Measurements from ENCODE around the gene ARSK.
"Not testable (repeated sequence)": the region's sequence is repeated elsewhere in the genome, so short reads cannot be mapped to it uniquely, and the experiment has no call there.

Gene ARSK

DNA sequence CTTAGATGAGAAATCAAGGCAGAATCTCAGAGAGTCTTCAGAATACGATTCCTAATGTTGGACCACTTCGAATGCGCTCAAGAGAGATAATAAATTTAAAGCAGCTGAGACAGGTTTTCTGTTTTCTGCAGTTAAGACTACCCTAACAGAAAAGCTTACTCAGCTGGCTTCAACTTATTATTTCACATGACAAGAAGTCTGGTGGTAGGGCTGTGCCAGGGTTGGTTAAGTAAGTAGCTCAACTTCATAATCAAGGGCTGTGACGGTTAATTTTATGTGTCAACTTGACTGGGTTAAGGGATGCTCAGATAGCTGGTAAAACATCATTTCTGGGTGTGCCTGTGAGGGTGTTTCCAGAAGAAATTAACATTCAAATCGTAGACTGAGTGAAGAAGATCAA, 68.8 kb downstream of the ARSK start:
- no peak for DNase-seq

GRCh38 chr5:95624368-95624767, 69.5 kb downstream of the ARSK start:
- no peak for DNase-seq

- DNase-seq: no peak
Observed at GRCh38 chr5:95626701-95627100, 71.8 kb downstream of the ARSK start.

DNA sequence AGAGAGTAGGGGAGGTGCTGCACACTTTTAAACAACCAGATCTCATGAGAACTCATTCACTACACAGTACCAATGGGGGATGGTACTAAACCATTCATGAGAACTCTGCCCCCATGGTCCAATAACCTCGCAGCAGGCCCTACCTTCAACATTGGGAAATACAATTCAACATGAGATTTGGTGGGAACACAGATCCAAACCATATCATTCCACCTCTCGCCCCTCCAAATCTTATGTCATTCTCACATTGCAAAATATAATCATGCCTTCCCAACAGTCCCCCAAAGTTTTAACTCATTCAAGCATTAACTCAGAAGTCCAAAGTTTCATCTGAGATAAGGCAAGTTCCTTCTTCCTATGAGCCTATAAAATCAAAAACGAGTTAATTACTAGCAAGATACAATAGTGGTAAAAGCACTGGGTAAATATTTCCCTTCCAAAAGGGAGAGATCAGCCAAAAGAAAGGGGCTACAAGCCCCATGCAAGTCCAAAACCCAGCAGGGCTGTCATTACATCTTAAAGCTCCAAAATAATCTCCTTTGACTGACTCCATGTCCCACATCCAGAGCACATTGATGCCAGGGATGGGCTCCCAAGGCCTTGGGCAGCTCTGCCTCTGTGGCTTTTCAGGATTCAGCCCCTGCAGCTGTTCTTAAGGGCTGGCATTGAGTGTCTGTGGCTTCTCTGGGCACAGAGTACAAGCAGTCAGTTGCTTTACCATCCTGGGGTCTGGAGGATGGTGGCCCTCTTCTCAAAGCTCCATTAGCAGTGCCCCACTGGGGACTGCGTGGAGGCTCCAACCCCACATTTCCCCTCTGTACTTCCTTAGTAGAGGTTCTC, 73.3 kb downstream of the ARSK start:
- DNase-seq: no peak

- DNase-seq: no peak
Observed at GRCh38 chr5:95628933-95629332, 74.0 kb downstream of the ARSK start.

DNA sequence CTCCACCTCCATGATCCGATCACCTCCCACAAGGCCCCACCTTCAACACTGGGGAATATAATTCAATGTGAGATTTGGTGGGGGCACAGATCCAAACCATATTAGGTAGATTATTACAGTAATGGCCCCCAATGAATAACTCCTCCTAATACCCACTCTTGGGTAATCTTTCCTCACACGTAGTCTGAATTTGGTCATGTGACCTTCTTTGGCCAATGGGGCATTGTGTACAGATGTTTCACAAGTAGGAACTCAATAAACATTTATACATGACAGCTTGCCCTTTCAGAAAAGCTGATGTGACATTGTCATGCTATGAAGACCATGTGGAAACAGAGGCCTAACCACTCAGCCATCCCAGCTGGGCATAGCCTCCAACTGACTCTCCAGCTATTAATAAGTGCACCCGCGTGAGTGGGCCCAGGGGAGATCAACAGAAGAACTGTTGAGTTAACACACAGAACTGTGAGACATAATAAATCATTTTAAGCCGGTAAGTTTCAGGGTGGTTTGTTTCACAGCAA, 75.6 kb downstream of the ARSK start:
- DNase-seq: no peak

DNA sequence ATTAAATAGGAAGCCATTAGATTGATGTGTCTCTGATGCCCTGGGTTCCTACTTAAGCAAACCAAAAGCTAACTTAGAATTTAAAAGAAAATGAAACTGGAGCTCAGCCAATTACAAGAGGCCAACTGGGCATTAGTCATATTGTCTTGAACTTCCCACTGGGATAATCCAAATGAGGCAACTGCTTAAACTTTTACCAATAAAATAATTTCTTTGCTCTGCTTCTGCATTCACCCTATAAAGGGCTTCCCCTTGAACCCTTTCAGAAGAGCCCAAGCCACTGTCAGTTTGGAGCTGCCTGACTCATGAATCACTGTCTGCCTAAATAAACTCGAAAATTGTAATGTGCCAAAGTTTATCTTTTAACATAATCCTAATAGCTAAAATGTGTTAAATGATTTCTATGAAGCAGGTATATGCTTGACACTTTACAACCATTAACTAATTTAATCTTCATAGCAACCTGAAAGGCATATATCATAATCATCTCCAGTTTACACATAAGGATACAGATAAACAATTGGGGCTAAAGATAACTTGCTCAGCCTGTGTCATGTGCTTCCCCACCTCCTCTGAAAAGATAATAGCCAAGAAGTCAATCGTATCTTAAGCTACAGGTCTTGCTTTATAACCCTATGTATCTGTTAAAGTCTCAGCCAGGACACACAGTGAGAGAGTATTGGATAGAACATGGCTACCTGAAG, 76.5 kb downstream of the ARSK start:
- no peak for DNase-seq

DNA sequence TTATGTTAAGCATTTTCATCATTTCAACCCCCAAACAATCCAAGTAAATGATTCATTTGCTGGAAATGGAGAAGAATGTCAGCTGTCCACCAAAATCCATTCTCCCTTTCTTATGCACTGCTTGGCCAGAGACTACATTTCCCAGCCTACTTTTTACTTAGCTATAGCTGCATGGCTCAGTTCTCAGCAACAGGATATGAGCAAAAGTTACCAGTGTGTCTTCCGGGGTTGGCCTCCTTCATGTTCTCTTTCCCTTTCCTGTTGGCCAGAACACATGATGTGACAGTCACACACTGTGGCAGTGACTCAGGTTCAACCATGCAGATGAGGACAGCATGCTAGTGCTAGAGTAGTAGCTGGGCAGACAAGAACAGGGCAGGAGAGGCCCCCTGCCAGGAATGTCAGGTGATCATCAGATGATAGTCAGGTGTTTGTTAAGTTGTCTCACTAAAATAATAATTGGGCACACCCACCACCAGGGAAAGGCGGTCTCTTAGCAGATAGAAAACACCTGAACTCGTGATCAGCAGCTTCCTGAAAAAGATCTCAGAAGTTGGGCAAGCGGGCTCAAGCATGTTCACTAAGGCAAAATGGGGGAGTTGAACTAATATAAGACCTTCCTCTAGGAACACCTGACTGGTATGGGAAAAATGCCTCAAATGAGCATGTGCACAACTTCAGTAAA, 77.2 kb downstream of the ARSK start:
- peak; percentile 74 to 85 for DNase-seq

GRCh38 chr5:95632942-95633341, 78.0 kb downstream of the ARSK start:
- not testable (repeated sequence) for DNase-seq

- DNase-seq: no peak
Observed at GRCh38 chr5:95633671-95634070, 78.8 kb downstream of the ARSK start.

DNA sequence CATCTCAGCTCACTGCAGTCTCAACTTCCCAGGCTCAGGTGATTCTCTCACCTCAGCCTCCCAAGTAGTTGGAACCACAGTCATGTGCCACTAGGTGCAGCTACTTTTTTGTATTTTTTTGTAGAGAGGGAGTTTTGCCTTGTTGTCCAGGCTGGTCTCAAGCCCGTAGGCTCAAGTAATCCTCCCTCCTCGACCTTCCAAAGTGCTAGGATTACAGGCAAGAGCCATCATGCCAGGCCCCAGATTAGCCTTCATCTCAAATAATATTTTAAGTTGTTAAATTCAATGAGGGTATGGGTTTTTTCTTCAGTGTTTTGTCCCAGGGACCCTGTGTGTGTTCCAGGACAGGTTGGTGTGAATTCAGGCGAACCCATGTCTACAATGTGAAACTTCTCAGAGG, 79.2 kb downstream of the ARSK start:
- DNase-seq: no peak

DNA sequence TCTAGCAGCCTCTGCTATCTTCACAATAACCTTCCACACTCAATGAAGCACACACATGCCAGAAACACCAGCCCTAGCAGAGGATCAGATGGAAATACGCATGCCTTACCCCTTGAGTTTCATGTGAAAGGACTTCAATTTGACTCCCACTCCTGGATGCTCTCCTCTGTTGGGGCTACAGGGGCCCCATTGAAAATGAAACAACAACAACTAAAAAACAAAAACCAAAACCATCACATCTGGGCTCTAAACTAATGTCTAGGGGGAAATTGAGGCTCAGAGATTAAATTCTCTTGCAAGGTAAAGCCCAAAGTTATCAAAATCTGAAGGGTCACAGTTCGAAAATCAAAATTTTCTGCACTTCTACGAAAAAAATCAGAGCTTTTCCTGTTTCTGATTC, 83.7 kb downstream of the ARSK start:
- DNase-seq: no peak

GRCh38 chr5:95641741-95642220, 86.9 kb downstream of the ARSK start:
- no peak for DNase-seq

GRCh38 chr5:95643152-95643551, 88.3 kb downstream of the ARSK start:
- no peak for DNase-seq

GRCh38 chr5:95644351-95645042, 89.6 kb downstream of the ARSK start:
- peak; percentile 51 to 75 for DNase-seq

GRCh38 chr5:95646226-95646568, 91.3 kb downstream of the ARSK start:
- DNase-seq: not testable (repeated sequence)

DNA sequence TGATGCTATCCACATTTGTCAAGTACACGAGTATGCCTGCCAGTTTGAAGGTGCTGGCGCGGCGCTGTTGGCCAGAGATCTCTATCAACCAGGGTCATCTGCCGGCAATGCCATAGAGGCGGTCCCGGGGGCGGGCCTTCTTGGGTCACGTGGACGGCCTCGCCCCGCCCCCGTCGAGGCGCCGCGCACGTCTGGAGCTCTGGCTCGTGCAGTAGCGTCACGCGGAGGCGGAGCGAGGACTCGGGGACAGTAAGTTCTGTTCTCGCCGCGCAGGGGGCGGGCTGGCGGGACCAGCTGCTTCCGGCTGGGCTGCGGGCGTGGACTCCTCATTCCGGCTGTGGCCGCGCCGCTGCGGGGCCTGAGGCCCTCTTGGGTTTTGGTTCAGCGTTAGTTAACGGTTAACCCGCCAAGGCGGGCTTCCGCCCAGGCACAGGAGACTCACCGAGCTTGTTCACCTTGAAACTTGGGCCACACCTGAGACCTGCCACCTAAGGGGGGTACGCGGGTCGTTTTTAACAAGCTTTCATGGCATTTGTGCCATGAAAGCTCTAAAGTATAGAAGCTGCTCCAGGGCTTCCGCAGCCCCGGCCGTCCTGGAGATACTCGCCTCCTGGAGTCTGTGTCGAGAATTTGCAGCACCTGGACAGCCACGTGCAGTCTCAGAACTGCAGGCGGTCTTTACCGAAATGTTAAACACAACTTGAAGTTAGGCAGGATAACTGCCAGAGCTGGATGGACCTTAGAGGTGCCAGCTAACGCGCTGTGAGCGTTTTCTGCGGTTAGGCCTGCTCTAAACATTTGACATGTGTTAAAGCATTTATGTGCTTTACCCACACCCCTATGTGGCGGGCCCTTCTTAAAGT, 91.9 kb downstream of the ARSK start, which contains the start of gene RFESD:
Gene RFESD (plus strand): TSS at position 209 of the 863 bp plus-strand sequence. CDS start 5,495 bp downstream, outside the sequence.
- DNase-seq: peak; percentile 95 to 96

DNA sequence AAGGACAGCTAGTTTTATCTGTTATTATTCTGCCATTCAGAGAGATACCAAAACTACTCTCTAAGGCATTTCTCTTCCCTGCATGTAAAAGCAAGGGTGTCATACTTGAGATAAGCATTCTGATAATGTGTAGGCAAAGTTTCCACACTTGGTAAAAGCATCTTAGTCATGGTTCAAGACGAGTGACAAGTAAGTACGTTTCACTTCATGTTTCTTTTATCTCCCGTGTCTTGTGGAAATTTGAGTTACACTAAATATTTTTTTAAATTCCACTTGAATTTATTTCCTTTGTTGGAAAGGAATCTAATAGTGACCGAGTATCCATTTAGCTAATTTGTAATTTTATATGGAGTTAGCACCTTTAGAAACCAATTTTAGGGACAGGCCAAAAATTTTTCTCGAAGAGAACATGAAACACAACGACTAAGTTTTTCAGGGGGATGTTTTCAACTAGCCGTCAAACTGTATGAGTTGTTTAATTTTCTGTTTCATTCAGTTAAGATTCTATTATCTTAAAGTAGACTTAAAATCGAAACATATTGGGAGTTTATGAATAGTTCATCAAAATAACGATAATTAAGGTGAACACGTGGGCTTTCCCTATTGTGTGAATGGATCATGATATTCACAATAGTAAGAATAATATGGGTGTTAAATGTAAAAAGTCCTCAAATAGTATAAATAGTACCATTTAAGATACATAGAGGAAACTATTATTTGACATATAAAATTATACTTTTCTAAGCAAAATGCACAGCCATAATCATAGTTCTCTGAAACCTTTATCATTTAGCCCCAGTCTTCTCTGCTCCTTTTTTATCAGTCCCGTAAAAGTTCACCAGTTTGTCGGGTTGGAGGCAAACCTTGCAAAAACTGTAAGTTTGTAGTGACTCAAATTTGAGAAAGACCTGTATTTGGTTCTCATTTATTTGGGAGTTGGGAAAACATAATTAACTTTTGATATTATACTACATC, 93.3 kb downstream of the ARSK start:
- no peak for DNase-seq

GRCh38 chr5:95649274-95649673, 94.4 kb downstream of the ARSK start:
- no peak for DNase-seq
